GM19239 (cell line): ENCODE results near the gene KCNT1.

Experiments used
- DNase-seq: peaks from one replicate; pipeline ENCODE4 v3.0.0; 2011; ENCODE audit warnings: low spot score; ENCODE audit not compliant: insufficient read length
- FAIRE-seq: peaks from 2 replicates; lab custom pipeline; 2011; peaks lifted over from hg19 to GRCh38; lab: Jason Lieb, UNC

KCNT1 gene

GRCh38 chr9:135743546-135744332, 41.8 kb downstream of the KCNT1 start:
- DNase-seq = no peak
- FAIRE-seq = no peak

DNA sequence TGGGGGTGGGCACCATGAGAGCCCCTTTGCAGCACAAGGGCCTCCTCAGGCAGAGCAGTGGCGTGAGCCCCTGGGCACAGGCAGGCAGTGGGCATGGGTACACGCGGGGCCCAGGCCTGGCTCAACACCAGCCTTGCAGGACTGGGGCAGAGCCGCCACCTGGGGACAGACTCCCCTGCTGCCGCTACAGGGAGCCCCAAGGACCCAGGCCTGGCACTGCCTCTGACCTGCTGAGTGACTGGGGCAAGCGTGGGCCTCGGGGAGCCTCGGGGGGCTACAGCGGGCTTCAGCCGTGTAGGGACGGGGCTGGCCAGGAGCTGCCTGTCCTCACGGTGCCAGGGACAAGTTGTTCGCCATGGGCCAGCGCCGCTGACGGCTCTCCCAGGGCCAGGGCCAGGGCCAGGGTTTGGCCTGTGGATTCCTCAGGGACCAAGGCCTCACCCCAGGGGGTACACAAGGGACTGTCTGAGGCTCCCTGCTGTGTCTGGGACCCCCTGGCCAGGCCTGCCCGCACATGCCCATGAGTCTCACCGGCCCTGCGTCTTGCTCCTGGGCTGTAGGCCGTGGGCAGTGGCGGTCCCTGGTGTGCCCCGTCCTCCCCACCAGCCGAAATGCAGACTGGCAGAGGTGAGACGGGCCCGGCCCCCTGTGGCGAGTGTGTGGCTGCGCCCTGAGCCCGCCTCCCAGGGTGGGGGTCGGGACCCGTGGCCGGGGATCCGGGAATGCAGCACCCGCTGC, 42.5 kb downstream of the KCNT1 start:
- FAIRE-seq (no peak), DNase-seq (no peak)

- no peak for DNase-seq
- no peak for FAIRE-seq
These were observed 43.2 kb downstream of the KCNT1 start for GRCh38 chr9:135745189-135745588.

DNA sequence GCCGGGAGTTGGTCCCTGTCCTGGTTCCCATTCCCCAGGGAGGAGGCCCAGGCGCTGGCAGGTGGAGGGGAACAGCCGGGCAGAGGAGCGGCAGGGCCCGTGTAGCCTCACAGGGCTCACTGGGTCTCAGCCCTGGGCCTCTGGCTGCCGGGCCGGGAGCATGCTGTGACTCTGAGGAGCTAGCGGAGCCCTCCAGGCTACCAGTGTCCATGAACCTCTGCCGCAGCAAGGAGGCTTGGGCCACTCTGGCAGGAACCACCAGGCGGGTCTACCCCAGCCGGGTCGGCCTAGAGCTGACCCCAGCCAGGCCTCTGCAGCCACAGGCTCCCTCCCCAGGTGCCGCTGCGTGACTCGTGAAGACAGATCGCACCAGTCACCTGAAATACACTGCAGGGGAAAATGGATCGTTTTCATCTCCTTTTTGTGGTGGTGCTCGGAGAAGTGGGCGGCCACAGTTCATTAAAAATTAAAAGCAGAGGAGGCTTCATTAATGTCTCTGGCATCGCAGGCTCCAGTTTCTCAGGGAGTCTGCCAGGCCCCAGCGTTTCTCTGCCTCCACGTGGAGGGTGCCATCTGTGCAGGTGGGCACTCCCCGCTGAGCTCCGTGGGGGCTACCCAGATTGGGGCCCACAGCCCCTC, 43.8 kb downstream of the KCNT1 start:
- DNase-seq = no peak
- no peak for FAIRE-seq

GRCh38 chr9:135746565-135746964, 44.6 kb downstream of the KCNT1 start:
- FAIRE-seq = no peak

DNA sequence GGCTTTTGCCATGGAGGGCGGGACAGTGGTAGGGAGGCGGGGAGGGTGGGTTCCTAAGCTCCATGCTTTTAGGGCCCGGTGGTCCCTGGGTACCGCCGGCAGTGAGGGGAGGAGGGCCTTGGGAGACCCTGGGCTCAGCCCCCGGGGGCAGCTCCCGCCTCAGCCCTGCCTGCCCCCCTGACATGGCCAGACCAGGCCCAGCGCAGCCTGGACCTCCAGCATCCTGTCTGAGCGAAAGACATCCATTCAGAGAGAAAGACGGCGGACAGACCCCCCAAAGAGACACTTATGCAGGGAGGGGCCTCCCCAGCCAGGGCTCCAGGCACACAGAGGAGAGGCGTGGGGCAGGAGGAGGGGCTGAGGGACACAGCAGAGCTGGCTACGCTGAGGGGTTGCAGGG, 45.3 kb downstream of the KCNT1 start:
- no peak for DNase-seq
- FAIRE-seq = no peak

More at GRCh38 chr9:135746565-135746964, 44.6 kb downstream of the KCNT1 start:
- no peak for DNase-seq

GRCh38 chr9:135748676-135749075, 46.7 kb downstream of the KCNT1 start:
- FAIRE-seq (no peak), DNase-seq (no peak)

DNA sequence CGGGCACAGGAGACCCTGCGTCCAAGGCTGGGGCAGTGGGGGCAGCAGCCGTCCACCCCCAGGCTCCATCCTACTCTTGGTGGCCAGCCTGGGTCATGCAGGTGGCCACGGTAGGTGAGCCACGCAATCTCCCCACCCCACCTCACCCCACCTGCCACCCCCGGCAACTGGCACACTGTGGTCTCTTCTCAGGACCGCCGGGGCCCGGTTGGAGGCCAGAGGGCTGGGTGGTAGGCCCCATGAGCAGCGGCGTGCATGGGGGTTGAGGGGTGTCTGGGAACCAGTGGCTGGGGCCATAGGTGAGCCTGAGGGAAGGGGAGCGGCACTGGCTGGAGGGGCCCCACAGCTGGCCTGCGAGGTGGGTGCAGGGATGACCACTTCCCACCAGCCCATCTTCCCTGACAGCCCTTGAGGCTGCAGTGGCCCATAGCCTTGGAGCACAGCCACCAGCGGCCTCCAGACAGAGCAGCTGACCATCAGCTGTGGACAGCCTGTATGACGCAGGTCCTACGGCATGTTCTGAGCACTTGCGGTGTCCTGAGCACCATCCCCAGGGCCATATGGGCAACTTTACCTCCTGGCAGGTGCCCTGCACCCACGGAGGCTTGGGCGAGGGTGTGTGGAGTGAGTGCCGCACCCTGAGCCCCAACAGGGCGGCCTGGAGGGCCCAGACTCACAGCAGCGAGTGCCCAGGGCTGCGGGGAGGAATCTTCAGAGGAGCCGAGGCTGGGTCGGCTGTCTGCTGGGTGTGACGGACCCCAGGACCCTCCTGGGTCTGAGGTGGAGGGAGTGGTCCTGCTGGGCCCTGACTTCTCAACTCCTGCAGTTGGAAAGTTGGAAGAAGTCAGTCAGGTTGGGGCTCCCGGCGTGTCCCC, 47.4 kb downstream of the KCNT1 start:
- DNase-seq (no peak), FAIRE-seq (no peak)

- no peak for FAIRE-seq
These were observed 48.8 kb downstream of the KCNT1 start for GRCh38 chr9:135750786-135751185.

DNA sequence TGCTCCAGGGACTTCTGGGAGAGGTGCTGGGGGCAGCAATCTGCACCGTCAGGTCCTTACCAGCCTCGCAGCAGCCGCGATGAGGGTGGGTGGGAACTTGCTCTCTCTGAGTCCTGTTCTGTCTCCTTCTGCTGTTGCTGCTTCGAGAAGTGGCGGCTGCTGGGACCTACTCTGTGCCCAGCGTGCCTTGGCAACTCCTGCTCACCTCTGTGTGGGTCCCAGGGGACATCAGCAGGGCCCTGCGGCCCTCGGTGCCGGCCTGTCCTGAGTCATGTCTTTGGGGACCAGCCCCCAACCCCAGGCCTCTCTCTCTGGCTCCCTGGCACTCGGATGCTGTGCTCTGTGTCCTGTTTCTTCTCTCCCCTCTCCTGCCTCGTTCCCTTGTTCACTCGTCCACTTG, 49.5 kb downstream of the KCNT1 start:
- FAIRE-seq = no peak
- DNase-seq = no peak

More at GRCh38 chr9:135750786-135751185, 48.8 kb downstream of the KCNT1 start:
- no peak for DNase-seq

DNA sequence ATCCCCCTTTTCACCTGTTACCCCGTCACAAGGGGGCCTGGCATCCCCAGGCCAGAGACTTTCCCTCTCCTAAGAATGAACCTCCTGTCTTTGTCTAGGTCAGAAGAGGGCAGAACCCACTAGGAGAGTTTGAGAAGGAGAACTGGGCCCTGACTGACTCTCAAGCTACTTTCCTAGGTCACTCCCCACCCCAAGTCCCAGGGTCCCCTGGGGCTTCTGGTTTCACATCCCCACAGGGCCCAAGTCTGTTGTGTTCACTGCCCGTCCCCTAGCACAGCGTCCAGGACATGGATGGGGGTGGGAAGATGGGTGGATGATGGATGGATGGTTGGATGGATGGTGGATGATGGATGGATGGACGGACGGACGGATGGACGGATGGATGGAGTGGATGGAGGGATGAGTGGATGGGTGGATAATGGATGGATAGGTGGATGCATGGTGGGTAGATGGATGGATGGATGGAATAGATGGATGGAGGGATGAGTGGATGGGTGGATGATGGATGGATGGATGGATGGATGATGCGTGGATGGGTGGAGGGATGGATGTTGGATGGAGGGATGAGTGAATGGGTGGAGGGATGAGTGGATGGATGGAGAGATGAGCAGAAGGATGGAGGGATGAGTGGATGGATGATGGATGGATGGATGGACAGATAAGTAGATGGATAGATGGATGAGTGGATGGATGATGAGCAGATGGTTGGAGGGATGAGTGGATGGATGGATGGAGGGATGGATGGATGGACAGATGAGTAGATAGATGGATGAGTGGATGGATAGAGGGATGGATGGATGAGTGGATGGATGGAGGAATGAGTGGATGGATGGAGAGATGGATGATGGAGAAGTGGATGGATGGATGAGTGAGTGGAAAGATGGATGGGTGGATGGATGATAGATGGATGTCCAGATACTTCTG, 50.6 kb downstream of the KCNT1 start:
- DNase-seq = no peak
- FAIRE-seq = no peak

GRCh38 chr9:135753391-135754105, 51.6 kb downstream of the KCNT1 start:
- no peak for FAIRE-seq

GRCh38 chr9:135756576-135756975, 54.6 kb downstream of the KCNT1 start:
- no peak for DNase-seq

More at GRCh38 chr9:135753391-135754105, 51.6 kb downstream of the KCNT1 start:
- no peak for DNase-seq

DNA sequence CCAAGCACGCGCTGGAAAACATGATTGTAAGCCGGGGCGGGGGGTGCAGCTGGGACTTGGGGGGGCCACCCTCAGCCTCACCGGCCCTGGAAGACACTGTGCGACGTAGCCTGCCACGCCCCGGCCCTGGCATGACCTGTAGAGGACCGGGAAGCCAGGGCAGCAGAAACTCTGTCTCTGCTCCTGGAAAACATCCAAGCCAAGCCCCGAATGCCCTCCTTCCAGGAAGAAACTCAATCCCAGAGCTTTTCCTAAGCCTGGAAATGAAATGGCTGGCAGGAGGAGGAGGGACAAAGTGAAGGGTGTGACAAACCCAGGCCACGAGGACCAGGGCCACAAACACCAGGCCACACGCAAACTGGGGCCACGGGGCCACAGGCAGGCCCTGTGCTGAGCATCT, 55.4 kb downstream of the KCNT1 start:
- no peak for FAIRE-seq
- no peak for DNase-seq

More at GRCh38 chr9:135756576-135756975, 54.6 kb downstream of the KCNT1 start:
- no peak for FAIRE-seq

GRCh38 chr9:135758056-135758455, 56.1 kb downstream of the KCNT1 start:
- DNase-seq (no peak), FAIRE-seq (no peak)

- no peak for DNase-seq
These were observed 56.9 kb downstream of the KCNT1 start for GRCh38 chr9:135758870-135759269.

DNA sequence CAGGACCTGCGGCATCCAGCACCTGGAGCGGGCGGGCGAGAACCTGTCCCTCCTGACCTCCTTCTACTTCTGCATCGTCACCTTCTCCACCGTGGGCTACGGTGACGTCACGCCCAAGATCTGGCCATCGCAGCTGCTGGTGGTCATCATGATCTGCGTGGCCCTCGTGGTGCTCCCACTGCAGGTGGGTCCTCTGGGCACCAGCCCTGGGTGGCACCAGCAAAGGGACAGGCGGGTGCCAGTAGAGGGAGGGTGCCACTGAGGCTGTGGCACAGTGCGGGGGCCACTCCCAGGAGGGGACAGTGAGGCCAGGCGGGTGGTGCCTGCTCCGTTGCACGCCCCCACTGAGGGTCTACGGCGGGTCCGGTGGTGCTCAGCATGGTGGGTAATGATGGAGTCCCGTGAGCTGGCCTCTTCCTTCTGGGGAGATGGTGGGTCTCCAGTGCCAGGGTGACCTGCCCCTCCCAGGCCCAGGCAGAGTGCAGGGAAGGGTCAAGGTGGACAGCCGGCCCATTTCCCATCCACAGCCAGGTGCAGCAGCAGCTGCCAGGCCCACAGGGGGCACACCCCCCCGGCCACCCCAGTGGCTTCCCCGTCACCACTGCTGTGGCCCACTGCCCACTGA, 57.8 kb downstream of the KCNT1 start:
- DNase-seq (no peak), FAIRE-seq (no peak)

More at GRCh38 chr9:135758870-135759269, 56.9 kb downstream of the KCNT1 start:
- FAIRE-seq = no peak

- no peak for FAIRE-seq
These were observed 58.5 kb downstream of the KCNT1 start for GRCh38 chr9:135760465-135760864.

More at GRCh38 chr9:135760465-135760864, 58.5 kb downstream of the KCNT1 start:
- DNase-seq = no peak
